Esophagus (tissue), 2 donors: Measurements from ENCODE around the gene ITGBL1. TPM values are rescaled to one million over a fixed set of nuclear protein-coding genes. Genes with fewer than 3 reads are reported as not detected.

Source experiments
- H3K27ac ChIP-seq, 2 donors: one replicate each; pipeline ENCODE4 v1.5.1; 2013; ENCODE audit warnings: low read depth in 2 of 2, mild to moderate bottlenecking in 2 of 2, inconsistent platforms in 1 of 2, low read length in 1 of 2, moderate library complexity in 1 of 2
- H3K27me3 ChIP-seq, 2 donors: one replicate each; pipeline ENCODE4 v1.6.1; 2013; ENCODE audit warnings: low read length in 2 of 2, control low read depth in 1 of 2, mild to moderate bottlenecking in 1 of 2; ENCODE audit not compliant: insufficient read depth in 2 of 2, control insufficient read depth in 1 of 2
- H3K36me3 ChIP-seq, 2 donors: one replicate each; pipeline ENCODE4 v1.6.1; 2013; ENCODE audit warnings: low read length in 1 of 2; ENCODE audit not compliant: control insufficient read depth in 2 of 2, insufficient read depth in 2 of 2
- H3K4me1 ChIP-seq, 2 donors: one replicate each; pipeline ENCODE4 v1.6.1; 2013; ENCODE audit warnings: low read length in 1 of 2; ENCODE audit not compliant: control insufficient read depth in 2 of 2, insufficient read depth in 2 of 2
- H3K4me3 ChIP-seq, 2 donors: one replicate each; pipeline ENCODE4 v1.5.1; 2013; ENCODE audit warnings: low read length in 2 of 2, mild to moderate bottlenecking in 2 of 2, low read depth in 1 of 2, moderate library complexity in 1 of 2
- H3K9me3 ChIP-seq, 2 donors: one replicate each; pipeline ENCODE4 v1.6.1; 2013; ENCODE audit warnings: mild to moderate bottlenecking in 2 of 2, low read depth in 1 of 2, low read length in 1 of 2, moderate library complexity in 1 of 2; ENCODE audit not compliant: control insufficient read depth in 2 of 2, insufficient read depth in 1 of 2
- WGBS, 2 donors: extraction: QIAGEN DNeasy Blood & Tissue Kit; methylation state at CpG; one replicate each; pipeline ENCODE4 v1.1.7; 2013; 5-methylcytosine and 5-hydroxymethylcytosine counted together
- polyA plus RNA-seq, 2 donors: library from polyadenylated mRNA; stranded (reverse); fragments of 200-250 nt; gene quantifications; one replicate each; pipeline ENCODE4 v1.2.3, GENCODE V29; 2013
- donor health status: healthy with polysubstance abuse.
- donor health status: Bipolar disorder and iron deficiency.

The ITGBL1 gene
- polyA plus RNA-seq, 2 donors, result 0.96 to 1.0 TPM

GRCh38 chr13:101493541-101493940, 41.1 kb downstream of the ITGBL1 start:
- H3K9me3 ChIP-seq, result no peaks in the 10 kb centered on the region
- no peak overlapping the region for H3K4me3 ChIP-seq
- H3K27me3 ChIP-seq, result peaks cover 2 to 6% of the 10 kb centered on the region in 2 donors
- WGBS, 2 donors, result 64 to 76% methylated on average over 3 of the region's 3 CpGs
- no peaks in the 10 kb centered on the region for H3K36me3 ChIP-seq
- H3K4me1 ChIP-seq, result no peaks in the 10 kb centered on the region
- H3K27ac ChIP-seq, result no peak overlapping the region

- no peaks in the 10 kb centered on the region for H3K4me1 ChIP-seq
- no peak overlapping the region for H3K27ac ChIP-seq
- no peaks in the 10 kb centered on the region for H3K36me3 ChIP-seq
- no peaks in the 10 kb centered on the region for H3K9me3 ChIP-seq
- WGBS, 2 donors, result 85 to 91% methylated on average over 2 of the region's 2 CpGs
- no peak overlapping the region for H3K4me3 ChIP-seq
- H3K27me3 ChIP-seq, result peaks cover 2% of the 10 kb centered on the region in 2 donors
These were observed 46.9 kb downstream of the ITGBL1 start for GRCh38 chr13:101499406-101499805.

GRCh38 chr13:101502618-101503017, 50.1 kb downstream of the ITGBL1 start:
- Histone ChIP-seq H3K4me3 (no peak overlapping the region), H3K27me3 (peaks cover 0 to 2% of the 10 kb centered on the region in 2 donors), H3K36me3 (no peaks in the 10 kb centered on the region), H3K4me1 (no peaks in the 10 kb centered on the region), H3K9me3 (no peaks in the 10 kb centered on the region), H3K27ac (no peak overlapping the region)
- 50 to 58% methylated on average over 2 of the region's 2 CpGs for WGBS, 2 donors

GRCh38 chr13:101511161-101511560, 58.7 kb downstream of the ITGBL1 start:
- no peak overlapping the region for H3K27ac ChIP-seq
- H3K27me3 ChIP-seq, result no peaks in the 10 kb centered on the region
- H3K4me1 ChIP-seq, result no peaks in the 10 kb centered on the region
- H3K9me3 ChIP-seq, result no peaks in the 10 kb centered on the region
- H3K36me3 ChIP-seq, result no peaks in the 10 kb centered on the region
- no peak overlapping the region for H3K4me3 ChIP-seq

- H3K27me3 ChIP-seq, result no peaks in the 10 kb centered on the region
- 86 to 94% methylated on average over 2 of the region's 2 CpGs for WGBS, 2 donors
- H3K4me1 ChIP-seq, result no peaks in the 10 kb centered on the region
- H3K36me3 ChIP-seq, result no peaks in the 10 kb centered on the region
- no peaks in the 10 kb centered on the region for H3K9me3 ChIP-seq
- no peak overlapping the region for H3K27ac ChIP-seq
- no peak overlapping the region for H3K4me3 ChIP-seq
These were observed 59.3 kb downstream of the ITGBL1 start for GRCh38 chr13:101511766-101512165.

GRCh38 chr13:101512650-101513049, 60.2 kb downstream of the ITGBL1 start:
- no peaks in the 10 kb centered on the region for H3K4me1 ChIP-seq
- H3K9me3 ChIP-seq, result no peaks in the 10 kb centered on the region
- no peaks in the 10 kb centered on the region for H3K36me3 ChIP-seq
- WGBS, 2 donors, result 8 to 10% methylated on average over 1 of the region's 1 CpG
- no peak overlapping the region for H3K27ac ChIP-seq
- H3K27me3 ChIP-seq, result no peaks in the 10 kb centered on the region
- H3K4me3 ChIP-seq, result no peak overlapping the region

- Histone ChIP-seq H3K4me1 (no peaks in the 10 kb centered on the region), H3K27me3 (no peaks in the 10 kb centered on the region), H3K4me3 (no peak overlapping the region), H3K36me3 (no peaks in the 10 kb centered on the region), H3K9me3 (no peaks in the 10 kb centered on the region), H3K27ac (no peak overlapping the region)
- WGBS, 2 donors, result 38 to 52% methylated on average over 1 of the region's 1 CpG
These were observed 61.6 kb downstream of the ITGBL1 start for GRCh38 chr13:101514100-101514499.

GRCh38 chr13:101514695-101515275, 62.3 kb downstream of the ITGBL1 start:
- H3K36me3 ChIP-seq, result no peaks in the 10 kb centered on the region
- no peaks in the 10 kb centered on the region for H3K27me3 ChIP-seq
- H3K4me3 ChIP-seq, result no peak overlapping the region

GRCh38 chr13:101515504-101515903, 63.0 kb downstream of the ITGBL1 start:
- Histone ChIP-seq H3K9me3 (no peaks in the 10 kb centered on the region), H3K27ac (no peak overlapping the region), H3K4me1 (no peaks in the 10 kb centered on the region), H3K36me3 (no peaks in the 10 kb centered on the region), H3K27me3 (no peaks in the 10 kb centered on the region), H3K4me3 (no peak overlapping the region)
- 53 to 70% methylated on average over 3 of the region's 3 CpGs for WGBS, 2 donors

More at GRCh38 chr13:101514695-101515275, 62.3 kb downstream of the ITGBL1 start:
- no peaks in the 10 kb centered on the region for H3K9me3 ChIP-seq
- no peaks in the 10 kb centered on the region for H3K4me1 ChIP-seq
- no peak overlapping the region for H3K27ac ChIP-seq

GRCh38 chr13:101516262-101516661, 63.8 kb downstream of the ITGBL1 start:
- no peaks in the 10 kb centered on the region for H3K27me3 ChIP-seq
- no peaks in the 10 kb centered on the region for H3K4me1 ChIP-seq
- no peak overlapping the region for H3K4me3 ChIP-seq
- H3K36me3 ChIP-seq, result no peaks in the 10 kb centered on the region
- H3K27ac ChIP-seq, result no peak overlapping the region
- WGBS, 2 donors, result 88 to 91% methylated on average over 2 of the region's 2 CpGs
- no peaks in the 10 kb centered on the region for H3K9me3 ChIP-seq
